Activated CD8-positive, alpha-beta memory T cell treated with anti-CD3 and anti-CD28 coated beads for 48 hours (primary cell): ENCODE measurements around the gene ZNF584.
A peak's percentile ranks its signal among the peaks of the same experiment; 100 is the strongest.
"Not testable (repeated sequence)": the region's sequence is repeated elsewhere in the genome, so short reads cannot be mapped to it uniquely, and the experiment has no call there.

Experiments
- DNase-seq, 3 experiments: peaks; one replicate each; pipeline ENCODE4 v3.0.0-alpha.2; 2020; ENCODE audit warnings: low read depth in 2 of 3, low spot score in 2 of 3

ZNF584 gene

GRCh38 chr19:58403920-58404478 is 4.5 kb upstream of the ZNF584 start:
- not testable (repeated sequence) for DNase-seq

- DNase-seq = no peak
Observed at GRCh38 chr19:58406818-58407657, 1.4 kb upstream of the ZNF584 start.

DNA sequence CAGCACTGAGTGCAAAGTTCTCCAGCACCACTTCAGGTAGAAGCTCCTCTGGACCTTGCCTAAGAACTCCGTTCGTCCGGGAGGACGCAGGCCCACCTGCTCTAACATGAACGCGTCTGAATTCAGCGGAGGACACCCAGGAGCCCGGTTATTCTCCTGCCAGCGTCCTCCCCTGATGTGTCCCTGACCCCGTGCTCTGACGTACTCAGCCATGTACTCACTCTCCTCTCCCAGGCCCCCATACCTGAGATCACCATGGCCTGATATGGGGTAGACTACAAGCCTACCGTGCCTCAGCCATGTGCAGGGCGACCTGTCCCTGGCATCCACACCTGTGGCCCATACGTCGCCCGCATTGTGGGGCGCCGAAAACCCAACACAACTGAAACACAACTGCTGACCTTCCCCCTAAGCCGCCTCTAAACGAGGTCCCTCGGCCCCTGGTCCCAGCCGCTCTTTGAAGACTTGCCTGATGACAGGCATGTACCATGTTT is 744 bp upstream of the ZNF584 start:
- DNase-seq = no peak

- no peak for DNase-seq
Observed at GRCh38 chr19:58409010-58409790, 751 bp downstream of the ZNF584 start.

GRCh38 chr19:58416604-58417003 is 8.2 kb downstream of the ZNF584 start:
- no peak for DNase-seq

GRCh38 chr19:58417071-58417470 is 8.6 kb downstream of the ZNF584 start:
- no peak for DNase-seq

- no peak for DNase-seq
Observed at GRCh38 chr19:58428617-58429016, 20.2 kb downstream of the ZNF584 start.

GRCh38 chr19:58429745-58430144 is 21.3 kb downstream of the ZNF584 start:
- DNase-seq = no peak

DNA sequence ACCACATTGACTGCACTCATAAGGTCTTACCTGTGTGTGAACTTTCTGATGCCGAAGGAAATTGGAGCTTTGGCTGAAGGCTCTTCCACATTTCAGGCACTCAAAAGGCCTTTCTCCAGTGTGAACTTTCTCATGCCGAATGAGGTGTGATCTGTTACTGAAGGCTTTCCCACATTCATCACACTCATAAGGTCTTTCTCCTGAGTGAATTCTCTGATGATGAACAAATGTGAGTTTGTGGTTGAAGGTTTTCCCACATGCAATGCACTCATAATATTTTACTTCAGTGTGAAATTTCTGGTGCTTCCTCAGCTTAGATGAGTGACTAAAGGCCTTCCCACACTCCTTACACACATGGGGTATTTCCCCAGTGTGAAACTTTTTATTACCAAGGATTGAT is 25.8 kb downstream of the ZNF584 start:
- no peak for DNase-seq

DNA sequence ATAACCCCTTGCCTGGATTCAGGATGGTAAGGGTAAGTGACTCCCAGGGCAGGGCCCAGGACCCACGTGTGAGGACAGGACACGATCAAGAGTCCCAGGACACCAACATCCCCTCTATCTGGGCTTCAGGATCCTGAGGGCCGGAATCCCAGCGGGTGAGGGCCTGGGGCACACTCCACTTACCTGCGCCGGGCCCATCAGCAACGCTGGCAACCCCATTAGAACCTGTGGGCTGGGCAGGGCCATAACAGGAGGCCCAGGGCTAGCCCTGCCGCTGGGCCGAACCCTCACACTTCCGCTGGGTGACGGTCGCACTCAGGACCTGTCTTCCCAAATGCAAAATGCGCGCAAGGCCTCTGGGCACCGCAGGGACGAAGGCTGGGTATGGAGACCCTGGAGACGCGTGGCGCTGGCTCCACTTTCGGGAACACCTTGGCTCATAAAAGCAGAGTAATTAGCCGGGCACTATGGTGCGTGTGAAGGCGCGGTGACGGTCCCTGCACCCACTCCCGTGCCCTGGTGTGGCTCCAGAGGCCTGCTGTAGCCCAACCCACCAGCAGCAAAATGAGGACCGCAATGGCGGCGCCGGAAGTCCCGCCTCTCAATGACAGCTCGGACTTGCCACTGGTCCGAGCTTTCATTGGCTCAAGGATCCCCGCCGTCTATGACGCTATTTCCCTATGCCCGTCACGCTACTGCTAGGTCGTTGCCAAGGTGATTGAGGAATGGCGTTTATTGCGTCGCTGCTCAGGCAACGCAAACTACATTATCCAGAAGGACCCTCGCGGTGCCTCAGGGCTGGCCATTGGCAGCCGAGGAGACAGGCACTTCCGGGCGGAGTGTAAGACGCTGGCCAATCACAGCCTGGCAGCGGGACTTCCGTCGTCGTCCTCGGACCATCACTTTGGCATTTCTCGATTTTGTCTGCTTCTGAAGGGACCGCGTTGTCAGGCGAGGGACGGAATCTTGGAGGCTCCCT is 31.4 kb downstream of the ZNF584 start, which contains the start of gene ZNF132:
Gene ZNF132, minus strand, starts transcription at position 578 of the 979 bp plus-strand sequence. Its CDS starts 332 bp downstream, at position 246.
- peak; percentile 63 to 88 (median 80) for DNase-seq

DNA sequence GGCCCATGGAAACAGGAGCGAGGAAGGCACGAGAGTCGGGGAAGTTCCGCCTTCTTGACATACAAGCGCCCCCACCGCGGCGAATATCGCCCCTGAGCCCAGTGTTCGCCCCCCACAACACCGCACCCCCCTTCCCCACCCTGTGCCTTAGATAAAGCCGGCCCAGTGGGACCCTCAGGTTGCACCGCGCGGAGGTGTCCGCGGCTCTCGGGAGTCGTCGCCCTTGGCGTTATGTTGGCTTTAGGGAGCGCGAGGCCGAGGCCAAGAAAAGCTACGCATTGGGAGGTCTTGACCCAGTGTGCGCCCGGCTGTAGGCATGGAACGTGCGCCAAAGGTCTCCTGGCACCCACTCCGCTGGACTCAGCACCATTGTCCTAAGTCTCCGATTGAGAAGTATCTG is 32.1 kb downstream of the ZNF584 start:
- no peak for DNase-seq

DNA sequence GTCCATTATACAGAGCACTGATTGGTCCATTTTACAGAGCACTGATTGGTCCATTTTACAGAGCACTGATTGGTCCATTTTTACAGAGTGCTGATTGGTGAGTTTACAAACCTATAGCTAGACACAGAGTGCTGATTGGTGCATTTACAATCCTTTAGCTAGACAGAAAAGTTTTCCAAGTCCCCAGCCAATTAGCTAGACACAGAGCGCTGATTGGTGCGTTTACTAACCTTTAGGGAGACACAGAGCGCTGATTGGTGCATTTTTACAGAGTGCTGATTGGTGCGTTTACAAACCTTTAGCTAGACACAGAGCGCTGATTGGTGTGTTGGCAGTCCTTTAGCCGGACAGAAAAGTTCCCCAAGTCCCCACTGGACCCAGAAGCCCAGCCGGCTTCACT is 34.5 kb downstream of the ZNF584 start:
- DNase-seq = not testable (repeated sequence)

- not testable (repeated sequence) for DNase-seq
Observed at GRCh38 chr19:58448860-58449259, 40.4 kb downstream of the ZNF584 start.

DNA sequence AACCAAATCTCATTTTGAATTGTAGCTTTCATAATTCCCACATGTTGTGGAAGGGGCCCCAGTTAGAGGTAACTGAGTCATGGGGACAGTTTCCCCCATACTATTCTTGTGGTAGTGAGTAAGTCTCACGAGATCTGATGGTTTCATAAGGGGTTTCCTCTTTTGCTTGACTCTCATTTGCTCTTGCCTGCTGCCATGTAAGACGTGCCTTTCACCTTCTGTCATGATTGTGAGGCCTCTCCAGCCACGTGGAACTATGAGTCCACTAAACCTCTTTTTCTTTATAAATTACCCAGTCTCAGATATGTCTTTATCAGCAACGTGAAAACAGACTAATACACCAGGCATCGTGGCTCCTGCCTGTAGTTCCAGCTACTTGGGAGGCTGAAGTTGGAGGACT is 41.5 kb downstream of the ZNF584 start:
- not testable (repeated sequence) for DNase-seq

DNA sequence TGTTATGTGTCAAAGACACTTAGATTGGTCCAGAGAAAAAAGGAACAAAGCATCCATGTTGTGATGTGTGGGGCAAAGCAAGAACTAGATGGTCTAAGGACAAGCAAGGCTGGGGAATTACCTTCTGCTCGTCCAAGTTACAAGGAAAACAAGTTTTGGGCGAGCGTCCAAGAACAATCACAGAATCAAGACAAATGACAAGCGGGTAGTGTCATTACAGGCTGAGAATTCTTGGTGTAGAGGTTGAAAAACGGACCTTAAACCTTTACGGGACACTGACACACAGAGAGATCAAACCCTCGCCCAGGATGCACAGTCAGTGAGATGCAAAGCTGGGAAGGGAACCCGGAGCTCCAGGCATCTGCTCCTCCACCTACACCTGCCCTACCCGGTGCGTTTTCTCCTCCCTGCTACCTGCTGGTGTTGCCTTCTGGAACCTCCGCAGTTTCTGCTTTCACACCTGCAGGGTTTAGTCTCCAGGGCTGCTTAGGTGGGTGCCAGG is 42.5 kb downstream of the ZNF584 start:
- no peak for DNase-seq

DNA sequence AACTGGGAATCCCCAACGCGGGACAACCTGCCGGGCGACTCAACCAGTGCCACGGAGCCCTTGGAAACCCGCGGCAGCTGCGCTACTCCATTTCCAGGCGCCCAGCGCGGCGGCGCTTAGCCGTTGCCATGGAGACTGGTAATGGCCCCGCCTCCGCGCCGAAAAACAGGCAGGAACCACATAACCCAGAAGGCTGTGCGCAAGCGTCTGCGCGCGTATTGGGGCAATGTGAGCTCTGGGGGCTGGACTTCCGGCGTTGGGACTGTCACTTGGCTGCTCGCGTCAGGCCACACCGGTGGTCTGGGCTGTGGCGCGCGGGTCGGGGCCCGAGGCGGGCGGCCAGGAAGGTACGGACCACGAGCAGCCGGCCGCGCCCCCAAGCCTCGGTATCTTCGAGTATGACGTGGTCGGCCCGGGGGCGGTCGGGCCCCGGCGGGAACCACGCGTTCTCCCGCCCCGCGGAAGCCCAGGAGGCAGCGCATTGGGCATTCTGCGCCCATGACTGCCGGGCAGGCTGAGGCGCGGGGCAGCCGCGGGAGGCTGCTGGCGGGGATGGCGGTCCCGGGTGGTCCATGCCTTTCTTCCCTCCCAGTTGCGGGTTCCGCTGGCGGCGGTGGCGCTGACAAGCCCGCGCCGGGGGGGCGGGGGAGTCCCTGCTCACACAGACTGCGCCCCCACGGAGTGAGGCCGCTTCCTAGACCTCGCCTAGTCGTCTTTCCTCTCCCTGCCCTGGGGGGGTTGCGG is 43.1 kb downstream of the ZNF584 start, which contains the start of gene ZNF324B:
Gene ZNF324B, plus strand, starts transcription at position 265 of the 744 bp plus-strand sequence. CDS start 2,080 bp downstream, outside the sequence.
- DNase-seq = peak; percentile 82 to 92 (median 86)

DNA sequence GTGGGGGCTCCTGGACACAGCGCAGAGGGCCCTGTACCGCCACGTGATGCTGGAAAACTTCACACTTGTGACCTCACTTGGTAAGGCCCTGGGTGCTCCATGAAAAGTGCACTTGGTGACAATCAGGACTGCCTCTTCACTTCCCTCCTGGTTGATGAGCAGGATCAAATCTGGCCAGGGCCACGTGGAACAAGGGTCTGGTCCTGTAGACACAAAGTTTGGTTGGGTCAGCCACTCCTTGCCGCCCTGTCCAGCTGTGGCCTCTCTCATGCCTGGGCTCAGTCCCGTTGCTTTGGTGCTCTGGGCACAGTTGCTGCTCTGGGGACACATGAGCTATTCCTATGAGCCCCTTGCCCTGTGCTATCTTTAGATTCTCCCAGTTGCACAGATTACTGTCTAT is 45.3 kb downstream of the ZNF584 start:
- DNase-seq = no peak

GRCh38 chr19:58455306-58455705 is 46.9 kb downstream of the ZNF584 start:
- DNase-seq = no peak

DNA sequence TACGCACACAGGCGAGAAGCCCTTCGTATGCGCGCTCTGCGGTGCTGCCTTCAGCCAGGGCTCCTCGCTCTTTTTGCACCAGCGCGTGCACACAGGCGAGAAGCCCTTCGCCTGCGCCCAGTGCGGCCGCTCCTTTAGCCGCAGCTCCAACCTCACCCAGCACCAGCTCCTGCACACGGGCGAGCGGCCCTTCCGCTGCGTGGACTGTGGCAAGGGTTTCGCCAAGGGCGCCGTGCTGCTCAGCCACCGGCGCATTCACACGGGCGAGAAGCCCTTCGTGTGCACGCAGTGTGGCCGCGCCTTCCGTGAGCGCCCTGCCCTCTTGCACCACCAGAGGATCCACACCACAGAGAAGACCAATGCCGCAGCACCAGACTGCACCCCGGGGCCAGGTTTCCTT is 47.7 kb downstream of the ZNF584 start:
- no peak for DNase-seq
